ENCODE results near the gene TRIM34.
"Not testable (repeated sequence)": the region's sequence is repeated elsewhere in the genome, so short reads cannot be mapped to it uniquely, and the experiment has no call there.

Gene TRIM34

DNA sequence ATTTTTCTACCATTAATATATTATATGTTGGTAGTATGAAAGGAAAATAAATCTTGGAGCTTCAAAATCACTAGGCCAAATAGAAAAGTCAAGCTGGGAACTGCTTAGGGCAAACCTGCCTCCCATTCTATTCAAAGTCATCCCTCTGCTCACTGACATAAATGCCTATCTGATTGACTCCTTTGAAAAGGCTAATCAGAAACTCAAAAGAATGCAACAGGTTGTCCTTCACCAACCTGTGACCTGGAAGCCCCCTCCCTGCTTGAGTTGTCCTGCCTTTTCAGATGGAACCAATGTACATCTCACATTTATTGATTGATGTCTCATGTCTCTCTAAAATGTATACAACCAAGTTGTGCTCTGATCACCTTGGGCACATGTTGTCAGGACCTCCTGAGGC is 3.2 kb upstream of the TRIM34 start:
- DNase-seq (ENCODE audit: low read depth), result no peak

DNA sequence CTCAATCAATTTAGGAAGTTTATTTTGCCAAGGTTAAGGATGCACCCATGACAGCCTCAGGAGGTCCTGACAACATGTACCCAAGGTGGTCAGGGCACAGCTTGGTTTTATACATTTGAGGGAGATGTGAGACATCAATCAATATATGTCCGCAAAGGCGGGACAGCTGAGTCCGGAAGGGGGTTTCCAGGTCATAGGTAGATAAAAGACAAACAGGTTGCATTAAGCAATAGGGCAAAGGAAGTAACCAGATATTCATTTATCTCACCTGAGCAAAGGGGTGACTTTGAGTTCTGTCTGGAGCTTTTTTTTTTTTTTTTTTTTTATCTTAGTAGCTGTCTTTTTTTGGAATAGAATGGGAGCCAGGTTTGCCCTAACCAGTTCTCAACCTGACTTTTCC is 2.0 kb upstream of the TRIM34 start:
- no peak for DNase-seq (ENCODE audit: low read depth)

DNA sequence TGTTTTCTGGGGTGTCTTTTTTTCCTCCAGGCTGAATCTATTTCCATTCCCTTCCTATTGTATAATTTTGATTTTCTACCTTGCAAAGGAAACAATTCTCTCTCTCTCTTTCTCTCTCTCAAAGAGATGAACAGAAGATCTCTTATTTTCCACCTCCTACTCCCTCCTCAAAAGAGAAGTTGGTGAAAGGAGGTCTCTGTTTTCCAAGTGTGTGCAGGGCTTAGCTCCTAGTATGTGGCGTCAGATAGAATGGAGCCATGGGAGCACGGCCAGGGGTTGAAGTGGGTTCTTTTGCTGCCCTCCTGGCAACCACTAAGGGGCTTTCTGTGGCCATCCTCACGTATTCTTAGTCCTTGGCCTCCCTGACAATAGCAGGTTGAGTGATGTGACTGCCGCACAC is 480 bp downstream of the TRIM34 start:
- DNase-seq (ENCODE audit: low read depth), result no peak

DNA sequence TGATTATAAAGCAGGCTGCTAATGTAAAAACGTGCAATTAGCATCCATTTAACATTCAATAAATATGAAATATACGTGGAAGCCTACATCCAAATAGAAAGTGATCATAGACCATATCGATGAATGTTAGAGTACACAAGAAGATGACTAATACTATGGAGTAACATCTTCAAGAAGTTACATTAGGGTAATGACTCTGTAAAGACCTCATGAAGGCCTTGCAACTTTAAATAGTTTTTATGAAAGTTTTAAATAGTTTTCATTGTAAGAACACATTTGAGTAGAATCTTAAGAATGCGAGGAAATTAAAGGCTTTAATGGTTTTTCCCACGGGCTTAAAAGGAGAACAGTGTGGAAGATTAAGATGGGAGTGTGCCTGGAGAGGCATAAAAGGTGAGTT is 1.4 kb downstream of the TRIM34 start:
- no peak for DNase-seq (ENCODE audit: low read depth)

DNA sequence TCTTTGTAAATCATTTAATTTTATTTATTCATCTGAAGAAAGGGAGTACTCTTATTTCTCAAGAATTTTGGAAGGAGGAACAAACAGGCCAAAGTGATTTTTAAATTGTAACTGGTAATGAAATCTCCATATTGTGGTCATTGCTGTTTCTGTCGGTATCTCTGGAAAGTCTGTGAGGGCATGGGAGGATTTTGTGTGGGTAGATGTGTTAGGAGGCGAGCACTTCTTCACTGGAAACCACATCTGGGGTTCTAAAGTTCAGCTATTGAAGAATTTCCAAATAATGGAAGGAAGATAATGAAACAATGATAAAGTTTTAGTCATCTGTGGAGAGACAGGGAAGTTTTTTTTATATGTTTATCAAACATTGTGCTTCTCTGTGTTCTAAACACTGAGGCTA is 6.6 kb downstream of the TRIM34 start:
- DNase-seq (ENCODE audit: low read depth), result no peak

DNA sequence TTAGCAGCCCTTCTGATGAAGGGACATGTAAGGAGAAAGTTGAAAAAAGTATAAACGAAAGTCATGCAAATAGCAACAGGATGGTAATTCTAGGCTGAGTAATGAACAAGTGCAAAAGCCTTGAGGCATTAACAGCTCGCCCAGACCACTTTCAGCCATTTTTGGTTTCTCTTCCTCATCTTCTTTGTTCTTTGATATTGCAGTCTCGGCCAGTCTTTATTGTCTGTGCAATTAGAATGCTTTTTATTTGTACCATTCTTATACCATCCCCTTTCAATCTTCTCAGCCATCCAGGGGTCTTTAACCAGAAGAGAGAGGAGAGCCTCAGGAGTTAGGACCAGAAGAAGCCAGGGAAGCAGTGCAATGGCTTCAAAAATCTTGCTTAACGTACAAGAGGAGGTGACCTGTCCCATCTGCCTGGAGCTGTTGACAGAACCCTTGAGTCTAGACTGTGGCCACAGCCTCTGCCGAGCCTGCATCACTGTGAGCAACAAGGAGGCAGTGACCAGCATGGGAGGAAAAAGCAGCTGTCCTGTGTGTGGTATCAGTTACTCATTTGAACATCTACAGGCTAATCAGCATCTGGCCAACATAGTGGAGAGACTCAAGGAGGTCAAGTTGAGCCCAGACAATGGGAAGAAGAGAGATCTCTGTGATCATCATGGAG is 7.3 kb downstream of the TRIM34 start:
- no peak for DNase-seq (ENCODE audit: low read depth)

DNA sequence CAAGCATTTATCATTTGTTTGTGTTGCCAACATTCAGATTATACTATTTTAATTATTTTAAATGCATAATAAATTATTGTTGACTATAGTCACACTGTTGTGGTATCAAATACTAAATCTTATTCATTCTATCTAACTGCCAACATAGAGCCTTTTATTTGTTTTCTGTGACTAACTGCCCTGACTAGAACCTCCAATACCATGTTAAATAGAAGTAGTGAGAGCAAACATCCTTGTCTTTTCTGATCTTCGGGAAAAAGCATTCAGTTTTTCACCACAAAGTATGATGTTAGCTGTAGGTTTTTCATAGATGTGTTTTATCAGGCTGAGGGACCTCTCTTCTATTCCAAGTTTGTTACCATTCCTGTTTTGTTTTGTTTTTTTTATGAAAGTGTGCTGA is 15.2 kb downstream of the TRIM34 start:
- DNase-seq (ENCODE audit: low read depth), result no peak

DNA sequence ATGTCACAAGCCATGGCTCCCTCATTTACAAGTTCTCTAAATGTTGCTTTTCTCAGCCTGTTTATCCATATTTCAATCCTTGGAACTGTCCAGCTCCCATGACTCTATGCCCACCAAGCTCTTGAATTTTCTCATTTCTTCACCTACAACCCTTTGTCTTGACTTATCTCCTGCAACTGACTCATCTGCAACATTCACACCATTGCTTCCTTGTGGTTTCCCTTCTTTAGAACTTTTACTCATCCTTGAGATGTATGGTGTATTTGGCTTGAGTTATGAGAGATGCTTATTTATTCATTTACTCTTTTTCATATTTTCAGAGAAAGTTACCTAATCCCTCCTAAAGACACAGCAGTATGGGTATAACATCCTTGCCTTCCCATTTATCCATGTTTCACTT is 18.8 kb downstream of the TRIM34 start:
- DNase-seq (ENCODE audit: low read depth), result no peak

DNA sequence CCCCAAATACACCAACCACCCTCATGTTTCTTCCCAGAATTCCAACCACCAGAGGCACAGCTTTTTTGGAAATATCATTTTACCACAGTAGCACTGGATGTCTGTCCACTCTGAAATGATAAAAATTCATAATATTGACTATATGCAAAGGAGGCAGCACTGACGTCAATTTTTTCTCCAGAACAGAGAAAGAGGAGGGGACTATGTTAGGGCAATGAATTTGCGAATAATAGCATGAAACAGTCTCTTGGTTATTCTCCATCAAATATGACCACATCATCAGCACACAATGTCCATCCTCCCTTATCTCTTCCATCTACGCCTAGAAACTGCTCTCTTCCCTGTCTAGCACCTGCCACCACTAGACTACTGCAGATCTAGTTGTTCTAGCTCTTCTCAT is 21.3 kb downstream of the TRIM34 start:
- DNase-seq (ENCODE audit: low read depth), result no peak

DNA sequence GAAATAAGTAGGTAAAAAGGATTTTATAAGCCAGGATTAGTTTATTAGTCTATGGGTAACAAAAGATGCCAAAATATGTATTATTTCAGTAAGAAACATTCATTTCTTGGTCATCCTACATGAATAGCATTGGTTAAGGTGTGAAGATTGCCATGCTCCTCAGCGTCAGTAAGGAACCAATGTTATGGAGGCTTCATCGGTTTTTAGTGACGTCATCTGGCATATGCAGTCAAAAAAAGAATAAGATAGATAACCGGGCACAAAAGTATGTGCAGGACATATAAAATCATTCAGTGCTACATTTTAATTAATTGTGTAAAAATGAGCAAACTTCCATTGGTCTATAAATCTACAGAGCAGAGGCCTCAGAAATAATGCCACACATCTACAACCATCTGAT is 30.7 kb downstream of the TRIM34 start:
- DNase-seq (ENCODE audit: low read depth), result no peak

DNA sequence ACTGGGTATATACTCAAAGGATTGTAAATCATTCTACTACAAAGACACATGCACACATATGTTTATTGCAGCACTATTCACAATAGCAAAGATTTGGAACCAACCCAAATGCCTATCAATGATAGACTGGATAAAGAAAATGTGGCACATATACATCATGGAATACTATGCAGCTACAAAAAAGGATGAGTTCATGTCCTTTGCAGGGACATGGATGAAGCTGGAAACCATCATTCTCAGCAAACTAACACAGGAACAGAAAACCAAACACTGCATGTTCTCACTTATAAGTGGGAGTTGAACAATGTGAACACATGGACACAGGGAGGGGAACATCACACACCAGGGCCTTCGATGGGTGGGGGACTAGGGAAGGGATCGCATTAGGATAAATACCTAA is 32.2 kb downstream of the TRIM34 start:
- not testable (repeated sequence) for DNase-seq (ENCODE audit: low read depth)

DNA sequence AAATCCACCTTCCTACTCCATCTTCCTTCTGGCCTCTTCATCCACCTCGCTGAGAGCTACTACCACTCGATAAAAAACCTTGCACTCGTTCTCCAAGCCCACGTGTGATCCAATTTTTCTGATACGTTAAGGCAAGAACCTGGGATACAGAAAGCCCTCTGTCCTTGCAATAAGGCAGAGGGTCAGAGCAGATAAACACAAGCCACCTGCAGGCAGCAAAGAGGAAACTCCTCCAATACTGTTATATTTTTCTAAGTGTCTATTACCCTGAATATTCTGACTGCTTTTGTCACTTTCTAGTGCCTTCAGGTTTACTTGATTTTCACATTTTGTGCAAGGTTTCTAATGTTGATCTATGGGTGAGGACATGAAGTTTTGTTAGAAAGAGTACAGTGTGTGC is 33.5 kb downstream of the TRIM34 start:
- DNase-seq (ENCODE audit: low read depth), result no peak

DNA sequence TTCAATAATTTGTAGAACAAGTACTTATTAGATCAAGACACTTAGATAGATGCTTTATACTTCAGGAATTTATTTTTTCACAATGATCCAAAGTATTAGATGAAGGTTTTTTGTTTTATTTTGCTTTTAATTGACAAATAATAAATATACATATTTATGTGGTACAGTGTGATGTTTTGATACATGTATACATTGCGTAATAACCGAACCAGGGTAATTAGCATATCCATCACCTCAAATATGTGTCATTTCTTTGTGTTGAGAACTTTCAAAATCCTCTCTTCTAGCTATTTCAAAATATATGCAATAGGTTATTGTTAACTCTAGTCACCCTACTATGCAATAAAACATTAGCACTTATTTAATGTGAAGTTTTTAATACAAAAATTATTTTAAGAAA is 38.7 kb downstream of the TRIM34 start:
- DNase-seq (ENCODE audit: low read depth), result no peak

DNA sequence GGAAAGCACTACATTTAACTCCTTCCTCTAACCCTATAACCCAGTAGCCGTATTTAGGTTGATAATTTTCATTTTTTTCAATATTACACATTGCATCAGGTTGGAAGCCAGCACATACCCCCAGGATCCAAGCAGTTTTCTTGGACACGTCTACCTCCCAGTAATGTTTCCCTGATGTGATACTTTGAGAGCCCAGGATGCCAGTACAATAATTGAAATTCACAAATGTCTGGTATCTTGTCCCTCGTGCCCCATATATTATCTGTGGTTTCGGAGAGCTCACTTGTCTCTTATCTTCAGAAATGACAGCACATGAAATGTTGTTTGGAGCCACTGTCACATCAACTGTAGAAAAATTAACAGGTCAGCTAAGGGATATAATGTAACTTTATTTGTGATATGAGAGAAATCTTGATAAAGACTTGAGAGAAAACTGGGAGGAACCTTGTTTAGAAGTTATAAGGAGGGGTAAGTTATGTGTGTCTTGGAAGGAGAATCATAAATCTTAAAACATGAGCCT is 40.3 kb downstream of the TRIM34 start:
- no peak for DNase-seq (ENCODE audit: low read depth)

DNA sequence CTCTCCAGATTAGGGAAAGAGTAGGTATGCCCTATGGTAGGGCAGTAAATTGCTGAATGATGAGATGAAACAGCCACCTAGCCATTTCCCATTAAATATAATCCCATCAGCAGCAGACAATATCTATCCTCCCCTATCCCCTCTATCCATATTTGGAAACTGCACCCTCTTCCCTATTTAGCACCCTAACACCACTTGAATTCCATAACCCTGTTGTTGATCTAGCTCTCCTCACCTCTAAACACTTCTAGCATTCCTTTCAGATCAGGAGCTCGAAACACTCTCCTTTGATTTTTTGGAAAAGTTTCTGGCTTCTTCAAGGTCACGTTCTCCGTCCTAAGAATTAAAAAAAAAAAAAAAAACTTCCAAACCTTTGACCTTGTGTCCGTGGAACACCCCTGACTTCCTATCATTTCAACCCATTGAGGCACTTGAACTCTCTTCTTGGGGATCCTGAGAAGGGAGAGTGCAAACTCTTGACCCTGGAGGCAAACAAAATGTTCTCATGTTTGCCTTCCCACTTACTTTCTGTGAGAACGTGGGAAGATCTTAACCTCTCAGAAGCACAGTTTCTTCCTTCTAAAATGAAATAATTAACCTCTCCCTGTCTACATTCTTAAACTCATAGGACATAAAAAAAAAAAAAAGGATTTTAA is 41.1 kb downstream of the TRIM34 start:
- DNase-seq (ENCODE audit: low read depth), result no peak

DNA sequence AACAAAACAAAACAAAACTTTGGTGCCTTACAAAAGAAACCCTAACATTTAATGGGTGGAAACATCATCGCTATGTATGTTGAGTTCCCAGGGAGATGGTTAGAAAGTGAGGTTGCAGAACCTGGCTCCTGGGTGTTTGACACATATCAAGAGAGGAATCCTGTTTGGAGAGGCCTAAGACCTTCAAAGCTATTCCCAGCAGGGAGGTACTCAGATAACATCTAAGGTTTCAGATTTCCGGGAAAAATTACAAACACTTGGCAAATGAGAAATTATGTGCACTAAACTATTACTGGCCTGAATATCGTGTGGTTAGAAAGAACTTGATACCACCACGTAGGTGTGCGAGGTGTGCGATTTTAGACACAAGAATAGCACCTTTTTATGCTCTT is 41.6 kb downstream of the TRIM34 start:
- no peak for DNase-seq (ENCODE audit: low read depth)

DNA sequence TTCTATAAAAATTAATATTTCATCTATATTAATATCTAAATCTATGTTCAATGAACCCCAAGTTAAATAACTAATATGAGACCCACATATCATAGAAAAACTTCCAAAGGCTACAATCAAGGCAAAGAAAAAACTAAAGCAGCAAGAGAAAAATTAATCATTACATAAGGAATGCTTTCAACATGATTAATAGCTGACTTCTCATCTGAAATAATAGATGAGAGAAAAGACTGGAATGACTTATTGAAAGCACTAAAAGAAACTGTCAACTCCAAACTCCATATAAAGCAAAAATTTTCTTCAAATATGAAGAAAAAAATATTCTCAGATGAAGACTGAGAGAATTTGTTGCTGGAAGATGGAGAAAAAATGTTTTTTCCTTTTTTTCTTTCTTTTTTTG is 47.0 kb downstream of the TRIM34 start:
- no peak for DNase-seq (ENCODE audit: low read depth)

DNA sequence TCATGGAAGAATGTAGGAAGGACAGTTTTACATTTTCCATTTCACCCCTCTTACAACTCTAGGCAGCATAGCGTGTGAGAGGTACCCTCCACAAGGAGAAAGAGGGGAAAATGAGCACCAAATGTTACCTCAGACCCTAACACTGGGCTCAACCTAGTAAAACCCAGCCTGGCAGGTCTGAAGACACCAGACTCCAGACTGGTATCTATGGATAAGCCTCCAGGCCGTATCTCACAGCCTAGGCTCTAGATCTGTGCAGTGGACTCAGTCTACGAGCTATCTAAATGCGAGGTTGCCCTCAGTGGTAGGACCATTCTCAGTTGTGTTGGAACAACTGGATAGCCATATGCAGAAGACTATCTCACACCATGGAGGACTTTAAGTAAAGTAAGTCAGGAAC is 49.6 kb downstream of the TRIM34 start:
- no peak for DNase-seq (ENCODE audit: low read depth)

DNA sequence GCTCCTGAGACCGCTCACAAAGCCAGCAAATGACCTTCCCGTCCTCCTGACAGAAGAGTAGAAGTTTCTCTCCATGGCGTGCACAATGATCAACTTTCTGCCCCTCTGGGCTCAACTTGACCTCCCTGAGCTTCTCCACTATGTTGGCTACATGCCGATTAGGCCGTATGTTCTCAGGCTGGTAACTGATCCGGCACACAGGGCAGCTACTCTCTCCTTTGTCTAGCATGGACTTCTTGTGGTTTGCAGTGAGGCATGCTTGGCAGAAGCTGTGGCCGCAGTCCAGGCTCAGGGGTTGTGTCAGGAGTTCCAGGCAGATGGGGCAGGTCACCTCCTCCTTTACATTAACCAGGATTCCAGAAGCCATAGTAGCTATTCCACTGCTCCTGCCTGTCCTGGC is 55.0 kb downstream of the TRIM34 start:
- no peak for DNase-seq (ENCODE audit: low read depth)

DNA sequence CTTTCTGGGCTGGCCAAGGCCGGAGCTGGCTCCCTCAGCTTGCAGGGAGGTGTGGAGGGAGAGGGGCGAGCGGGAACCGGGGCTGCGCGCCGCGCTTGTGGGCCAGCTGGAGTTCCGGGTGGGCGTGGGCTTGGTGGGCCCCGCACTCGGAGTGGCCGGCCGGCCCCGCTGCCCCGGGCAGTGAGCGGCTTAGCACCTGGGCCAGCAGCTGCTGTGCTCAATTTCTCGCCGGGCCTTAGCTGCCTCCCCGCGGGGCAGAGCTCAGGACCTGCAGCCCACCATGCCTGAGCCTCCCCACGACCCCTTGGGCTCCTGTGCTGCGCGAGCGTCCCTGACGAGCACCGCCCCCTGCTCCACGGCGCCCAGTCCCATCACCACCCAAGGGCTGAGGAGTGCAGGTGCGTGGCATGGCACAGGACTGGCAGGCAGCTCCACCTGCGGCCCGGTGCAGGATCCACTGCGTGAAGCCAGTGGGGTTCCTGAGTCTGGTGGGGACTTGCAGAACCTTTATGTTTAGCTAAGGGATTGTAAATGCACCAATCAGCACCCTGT is 58.2 kb downstream of the TRIM34 start:
- not testable (repeated sequence) for DNase-seq (ENCODE audit: low read depth)

DNA sequence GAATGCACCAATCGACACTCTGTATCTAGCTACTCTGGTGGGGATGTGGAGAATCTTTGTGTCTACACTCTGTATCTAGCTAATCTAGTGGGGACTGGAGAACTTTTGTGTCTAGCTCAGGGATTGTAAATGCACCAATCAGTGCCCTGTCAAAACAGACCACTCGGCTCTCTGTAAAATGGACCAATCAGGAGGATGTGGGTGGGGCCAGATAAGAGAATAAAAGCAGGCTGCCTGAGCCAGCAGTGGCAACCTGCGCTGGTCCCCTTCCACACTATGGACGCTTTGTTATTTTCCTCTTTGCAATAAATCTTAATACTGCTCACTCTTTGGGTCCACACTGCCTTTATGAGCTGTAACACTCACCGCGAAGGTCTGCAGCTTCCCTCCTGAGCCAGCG is 58.8 kb downstream of the TRIM34 start:
- DNase-seq (ENCODE audit: low read depth), result not testable (repeated sequence)

DNA sequence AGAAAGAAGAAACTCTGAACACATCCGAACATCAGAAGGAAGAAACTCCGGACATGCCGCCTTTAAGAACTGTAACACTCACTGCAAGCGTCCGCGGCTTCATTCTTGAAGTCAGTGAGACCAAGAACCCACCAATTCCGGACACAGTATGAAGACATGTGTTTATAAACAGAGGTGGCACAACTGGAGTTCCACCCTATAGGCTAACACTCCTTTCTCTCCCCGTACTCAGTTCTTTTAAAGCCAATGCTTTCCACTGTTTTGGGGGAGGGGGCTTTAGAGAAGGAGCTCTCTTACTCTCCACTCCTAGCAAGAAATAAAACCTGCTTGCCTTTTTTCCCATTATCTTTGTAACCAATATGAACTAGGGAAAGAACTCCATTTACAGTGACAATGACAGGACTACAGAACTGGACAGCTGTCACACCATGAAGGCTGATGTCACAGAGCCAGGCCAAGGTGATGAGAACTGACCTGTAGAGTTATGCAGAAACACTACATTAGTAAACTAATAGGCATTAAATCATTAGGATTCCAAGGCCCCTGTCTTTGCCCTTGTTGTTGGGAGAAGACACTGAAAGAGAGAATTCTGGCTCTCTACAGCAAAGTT is 59.3 kb downstream of the TRIM34 start:
- no peak for DNase-seq (ENCODE audit: low read depth)

DNA sequence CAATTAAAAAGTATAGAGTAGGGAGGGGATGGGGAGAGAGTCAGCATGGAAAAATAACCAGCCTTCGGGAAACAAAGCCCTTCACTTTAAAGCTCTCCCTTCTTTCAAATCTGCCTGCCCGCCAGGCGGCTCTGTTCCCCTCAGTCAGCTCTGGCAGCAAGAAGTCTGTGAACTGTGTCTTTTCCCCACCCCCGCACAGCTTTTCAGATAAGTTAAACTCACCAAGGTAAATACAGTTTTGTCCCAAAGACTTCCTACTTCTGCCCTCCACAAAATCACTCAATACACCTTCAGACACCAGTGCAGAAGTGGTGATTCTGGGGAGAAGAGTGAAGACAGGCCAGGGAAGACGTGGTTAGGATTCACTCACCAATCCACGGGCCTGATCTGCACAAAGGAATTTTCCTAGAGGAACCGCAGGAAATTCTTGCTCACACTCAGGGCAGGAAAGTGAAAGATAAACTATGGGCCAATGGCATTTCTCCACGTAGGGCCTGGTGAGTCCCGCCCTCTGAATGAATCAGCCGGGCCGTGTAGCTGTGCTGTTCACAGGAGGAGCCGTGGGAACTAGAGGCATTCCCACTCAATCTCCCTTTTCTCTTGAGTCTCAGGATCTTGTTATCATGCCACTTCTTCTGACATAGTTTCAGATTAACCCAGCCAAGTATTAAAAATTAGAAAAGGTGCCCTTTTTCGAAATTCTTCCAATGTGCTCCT is 60.0 kb downstream of the TRIM34 start, which contains the start of gene TRIM5:
Gene TRIM5 (minus strand): TSS at position 429 of the 717 bp plus-strand sequence. CDS start 4,897 bp downstream, outside the sequence.
- DNase-seq (ENCODE audit: low read depth), result peak; percentile 73
